GM18907 (cell line): ENCODE measurements around the gene CARMIL1.
A peak's percentile ranks its signal among the peaks of the same experiment; 100 is the strongest.
"Not testable (repeated sequence)": the region's sequence is repeated elsewhere in the genome, so short reads cannot be mapped to it uniquely, and the experiment has no call there.

Source experiments
- ATAC-seq: cut with Tn5 transposase; IDR thresholded peaks from one replicate; pipeline ENCODE4 v1.9.1; 2021; ENCODE audit warnings: mild to moderate bottlenecking, moderate library complexity; ENCODE audit not compliant: unreplicated experiment

The CARMIL1 gene

GRCh38 chr6:25365154-25365553, 86.0 kb downstream of the CARMIL1 start:
- ATAC-seq: no peak

DNA sequence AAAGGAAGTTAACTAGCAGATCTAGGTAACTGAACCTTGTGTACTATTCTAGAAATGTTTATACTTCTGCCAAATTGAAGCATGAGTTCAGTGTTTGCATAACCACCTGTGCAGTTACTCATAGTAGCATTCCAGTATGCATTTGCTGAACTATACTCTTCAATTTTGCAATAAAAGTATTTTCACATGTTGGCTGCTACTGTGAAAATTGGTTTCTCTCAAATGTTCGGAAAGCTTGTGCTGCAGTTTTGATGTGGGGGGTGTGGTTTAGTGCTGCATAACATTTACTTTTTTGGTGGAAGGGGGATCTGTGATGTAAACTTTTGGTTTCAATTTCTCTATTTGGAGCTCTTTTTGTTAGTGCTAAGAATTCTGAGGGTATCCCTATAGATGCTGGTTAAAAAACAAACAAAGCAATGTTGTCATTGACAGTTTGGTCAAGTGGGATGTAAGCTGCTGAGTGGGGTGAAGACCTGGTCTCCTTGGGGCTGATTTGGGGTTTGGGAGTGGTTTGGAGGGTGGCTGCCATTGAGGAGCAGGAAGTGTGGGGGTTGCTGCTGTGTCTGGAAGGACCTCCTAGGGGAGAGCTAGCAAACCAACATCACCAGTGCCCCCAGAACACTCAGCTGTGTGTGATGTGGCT, 87.8 kb downstream of the CARMIL1 start:
- ATAC-seq: peak; percentile 53

- no peak for ATAC-seq
Observed at GRCh38 chr6:25369036-25369432, 89.9 kb downstream of the CARMIL1 start.

DNA sequence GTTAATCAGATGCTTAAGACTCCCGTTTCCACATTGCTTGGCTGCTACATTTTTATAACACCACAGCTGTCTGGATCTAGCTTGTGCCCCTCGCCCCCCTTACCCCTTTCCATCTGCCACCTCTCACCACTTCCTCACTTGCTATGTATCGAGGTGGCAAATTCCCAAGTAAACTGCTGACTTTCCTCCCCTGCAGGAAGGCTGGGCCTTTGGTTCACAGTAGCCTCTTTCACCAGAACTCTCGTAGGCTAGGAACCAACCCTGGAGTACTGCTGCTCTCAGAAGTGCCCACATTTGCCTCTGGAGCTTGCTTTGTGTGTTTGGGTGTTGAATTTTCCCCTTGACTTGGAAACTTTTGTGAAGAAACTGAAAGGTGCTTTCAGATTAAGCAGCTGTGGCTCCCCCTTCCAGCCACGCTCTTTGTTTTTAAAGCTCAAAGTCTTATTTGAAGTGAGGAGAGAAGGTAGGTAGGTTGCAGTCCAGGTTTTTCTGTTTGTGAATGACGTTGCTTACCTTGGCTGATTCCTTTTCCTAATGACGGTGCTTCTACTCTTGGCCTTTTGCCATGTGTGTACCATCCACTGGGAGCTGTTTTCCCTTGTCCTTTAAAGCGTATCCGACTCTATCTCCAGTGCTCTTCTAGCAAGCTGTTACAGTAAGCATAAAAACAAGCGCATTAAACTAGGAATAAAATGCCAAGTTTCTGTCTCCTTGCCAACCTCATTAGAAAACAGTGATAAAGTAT, 90.4 kb downstream of the CARMIL1 start:
- ATAC-seq: no peak

DNA sequence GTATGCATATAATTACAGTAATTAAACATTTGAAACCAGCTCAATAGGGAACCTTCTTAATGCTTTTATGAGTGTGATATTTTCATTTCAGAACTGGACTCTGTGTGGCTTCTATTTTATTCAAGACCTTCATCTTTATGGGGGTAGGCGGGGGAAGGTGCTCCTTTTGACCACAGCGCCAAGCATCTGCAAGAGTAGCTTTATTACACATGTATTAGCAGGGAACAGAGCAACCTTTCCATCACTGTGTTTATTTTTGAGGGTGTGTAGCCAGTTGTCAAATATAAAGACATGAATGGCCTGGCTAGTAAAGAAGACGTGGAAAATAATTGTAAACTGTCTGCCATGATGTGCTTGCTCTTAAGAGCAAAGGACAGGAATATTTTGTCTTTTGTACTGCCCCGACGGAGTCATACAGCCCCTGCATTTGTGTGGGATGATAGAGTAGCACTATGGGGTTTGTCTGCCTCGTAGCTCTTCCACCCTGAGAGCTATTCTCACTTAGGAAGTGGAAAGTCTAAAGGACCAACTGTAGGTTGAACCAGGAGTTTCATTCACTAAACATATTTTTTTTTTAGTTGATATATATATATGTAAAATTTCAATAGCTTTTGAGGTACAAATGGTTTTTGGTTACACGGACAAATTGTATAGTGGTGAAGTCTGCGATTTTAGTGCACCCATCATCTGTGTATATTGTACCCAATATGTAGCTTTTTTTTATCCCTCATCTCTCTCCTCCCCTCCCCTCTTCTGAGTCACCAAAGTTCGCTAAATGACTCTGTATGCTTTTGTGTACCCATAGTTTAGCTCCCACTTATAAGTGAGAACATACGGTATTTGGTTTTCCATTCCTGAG, 91.2 kb downstream of the CARMIL1 start:
- no peak for ATAC-seq

- ATAC-seq: no peak
Observed at GRCh38 chr6:25371037-25371347, 91.8 kb downstream of the CARMIL1 start.

DNA sequence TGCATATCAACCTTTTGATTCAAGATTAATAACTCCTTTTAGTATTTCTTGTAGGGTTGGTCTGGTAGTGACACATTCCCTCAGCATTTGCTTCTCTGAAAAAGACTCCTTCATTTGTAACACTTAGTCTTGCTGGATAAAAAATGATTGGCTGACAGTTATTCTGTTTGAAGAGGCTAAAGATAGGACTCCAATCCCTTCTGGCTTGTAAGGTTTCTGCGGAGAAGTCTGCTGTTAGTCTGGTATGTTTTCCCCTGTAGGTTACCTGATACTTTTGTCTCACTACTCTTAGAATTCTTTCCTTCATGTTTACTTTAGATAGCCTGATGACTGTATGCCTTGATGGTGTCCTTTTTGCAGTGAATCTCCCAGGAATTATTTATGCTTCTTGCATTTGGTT, 96.0 kb downstream of the CARMIL1 start:
- no peak for ATAC-seq

DNA sequence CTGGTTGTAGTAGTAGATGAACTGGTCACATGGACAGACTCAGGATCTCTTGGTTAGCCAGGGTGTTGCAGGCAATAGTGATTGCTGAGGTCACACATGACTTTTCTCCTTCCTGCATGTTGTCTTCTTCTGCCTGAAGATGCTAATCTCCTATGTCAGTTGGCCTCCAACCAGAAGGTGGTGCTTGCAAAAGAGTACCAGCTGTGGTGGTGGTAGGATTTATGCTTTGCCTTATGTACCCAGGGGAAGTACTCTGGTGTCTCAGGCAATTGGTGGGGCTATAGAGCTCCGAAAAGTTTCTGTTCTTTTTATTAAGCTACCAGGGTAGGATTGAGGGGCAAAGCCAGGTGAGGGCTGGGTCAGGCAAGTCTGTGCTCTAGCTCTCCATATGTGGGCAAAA, 98.5 kb downstream of the CARMIL1 start:
- no peak for ATAC-seq

DNA sequence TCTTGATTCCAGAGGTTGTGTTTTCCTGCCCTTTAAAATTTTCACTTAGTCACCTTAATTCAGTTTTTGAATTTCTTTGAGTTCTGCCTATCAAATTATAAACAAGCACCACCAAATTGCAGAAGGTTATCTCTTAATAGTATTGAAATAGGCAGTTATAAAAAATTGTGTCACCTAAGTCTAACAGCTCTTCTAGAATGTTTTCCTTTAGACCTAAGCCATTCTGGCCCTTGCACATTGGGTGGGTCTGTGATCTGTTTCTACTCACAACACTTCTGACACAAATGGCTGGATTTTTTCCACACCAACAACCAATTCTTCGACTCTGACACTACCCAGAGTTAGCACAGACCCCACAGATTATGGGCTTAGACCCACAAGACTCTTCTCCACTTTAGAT, 101.9 kb downstream of the CARMIL1 start:
- ATAC-seq: no peak

- not testable (repeated sequence) for ATAC-seq
Observed at GRCh38 chr6:25382476-25382875, 103.3 kb downstream of the CARMIL1 start.

- ATAC-seq: no peak
Observed at GRCh38 chr6:25384234-25384633, 105.1 kb downstream of the CARMIL1 start.

DNA sequence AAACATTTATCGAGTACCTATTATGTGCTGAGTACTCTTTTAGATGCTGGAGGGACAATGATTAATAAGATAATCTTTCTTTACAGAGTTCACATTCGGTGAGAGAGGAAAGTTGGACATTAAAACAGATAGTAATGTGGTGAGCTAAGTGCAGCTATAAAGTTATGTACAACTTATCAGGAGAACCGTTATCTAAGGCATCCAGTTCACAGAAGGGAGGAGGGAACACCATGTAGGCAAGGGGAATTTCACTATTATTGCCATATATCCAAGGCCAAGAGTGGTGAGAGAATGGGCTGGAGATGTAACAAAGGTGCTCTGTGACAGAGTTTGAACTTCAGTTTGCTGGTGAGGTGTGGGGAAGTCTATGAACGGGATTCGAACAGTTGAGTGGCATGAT, 105.8 kb downstream of the CARMIL1 start:
- no peak for ATAC-seq

DNA sequence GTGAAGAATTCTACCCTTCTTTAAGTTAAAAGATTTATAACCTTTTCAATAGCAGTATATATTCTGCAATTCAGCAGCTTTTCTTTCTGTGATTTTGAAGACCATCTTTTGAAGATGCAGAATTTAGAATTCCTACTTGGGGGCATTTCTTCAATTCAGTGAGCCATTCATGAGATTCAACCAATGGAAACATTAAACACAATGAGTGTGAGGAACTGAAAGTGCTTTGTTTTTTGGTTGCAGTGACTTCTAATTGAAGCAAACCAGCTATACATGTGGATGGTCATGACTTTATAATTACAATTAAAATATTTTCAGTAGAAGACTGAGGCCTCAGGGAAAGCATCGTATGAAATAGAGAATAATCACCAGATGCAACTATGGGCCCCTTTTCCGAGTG, 108.3 kb downstream of the CARMIL1 start:
- ATAC-seq: peak; percentile 80

DNA sequence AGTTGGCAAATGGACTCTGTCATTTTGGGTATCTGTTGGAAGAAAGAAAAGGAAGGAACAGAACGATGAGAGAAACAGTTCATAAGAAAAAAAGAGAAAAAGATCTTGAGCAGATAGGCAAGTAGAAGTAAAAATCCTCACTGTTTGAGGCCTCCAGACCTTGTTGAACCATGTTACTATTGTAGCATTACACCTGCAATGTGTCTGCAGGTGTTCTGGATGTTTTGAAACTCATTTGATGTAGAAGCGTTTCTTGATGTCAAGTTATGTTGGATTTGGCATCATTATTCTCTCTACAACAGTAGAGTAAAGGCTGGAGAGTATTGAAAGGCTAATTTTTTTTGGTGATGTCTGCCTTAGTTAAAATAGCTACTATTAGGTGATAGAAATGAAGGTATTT, 108.7 kb downstream of the CARMIL1 start:
- peak; percentile 20 for ATAC-seq

GRCh38 chr6:25388776-25389175, 109.6 kb downstream of the CARMIL1 start:
- ATAC-seq: no peak

- ATAC-seq: no peak
Observed at GRCh38 chr6:25389471-25389870, 110.3 kb downstream of the CARMIL1 start.

DNA sequence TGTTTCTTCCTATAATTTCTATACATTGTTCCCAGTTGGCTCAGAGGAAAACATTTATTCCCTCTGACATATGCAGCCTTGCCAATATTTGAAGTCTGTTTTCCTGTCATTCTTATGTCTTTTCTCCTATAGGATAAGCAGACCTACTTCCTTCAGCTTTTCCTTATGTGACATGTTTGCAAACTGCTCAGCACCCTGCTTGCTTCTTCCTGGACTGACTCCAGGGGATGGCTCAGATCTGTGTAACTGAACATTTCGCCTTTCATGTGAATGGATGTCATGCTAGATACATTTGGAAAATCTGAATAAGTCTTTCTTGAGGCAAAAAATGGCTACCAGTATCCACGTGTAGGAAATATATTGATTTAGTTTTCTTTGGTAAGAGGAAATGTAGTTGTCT, 113.2 kb downstream of the CARMIL1 start:
- no peak for ATAC-seq

GRCh38 chr6:25395731-25396130, 116.6 kb downstream of the CARMIL1 start:
- no peak for ATAC-seq

GRCh38 chr6:25397406-25397805, 118.2 kb downstream of the CARMIL1 start:
- no peak for ATAC-seq

GRCh38 chr6:25399885-25400284, 120.7 kb downstream of the CARMIL1 start:
- ATAC-seq: no peak

DNA sequence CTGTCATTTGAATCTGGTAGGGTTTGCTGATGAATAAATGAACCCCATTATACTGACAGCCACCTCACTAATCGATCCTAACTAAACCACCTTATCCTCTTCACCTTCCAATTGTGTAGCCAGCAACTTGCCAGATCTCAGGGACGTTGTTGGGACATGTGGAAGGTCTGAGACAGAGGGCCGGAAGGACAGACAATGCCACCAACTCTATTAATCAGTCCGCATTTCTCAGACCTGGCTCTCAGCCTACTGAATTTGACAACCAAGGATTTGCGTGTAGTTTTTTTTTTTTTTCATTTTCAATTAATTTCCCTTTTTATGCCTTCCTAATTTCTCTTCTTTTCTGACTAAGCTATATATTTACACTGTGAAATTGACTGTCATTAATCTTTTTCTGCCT, 122.5 kb downstream of the CARMIL1 start:
- ATAC-seq: no peak

- no peak for ATAC-seq
Observed at GRCh38 chr6:25402125-25402524, 123.0 kb downstream of the CARMIL1 start.
